ENCODE results near the gene DAPK1.

DNA sequence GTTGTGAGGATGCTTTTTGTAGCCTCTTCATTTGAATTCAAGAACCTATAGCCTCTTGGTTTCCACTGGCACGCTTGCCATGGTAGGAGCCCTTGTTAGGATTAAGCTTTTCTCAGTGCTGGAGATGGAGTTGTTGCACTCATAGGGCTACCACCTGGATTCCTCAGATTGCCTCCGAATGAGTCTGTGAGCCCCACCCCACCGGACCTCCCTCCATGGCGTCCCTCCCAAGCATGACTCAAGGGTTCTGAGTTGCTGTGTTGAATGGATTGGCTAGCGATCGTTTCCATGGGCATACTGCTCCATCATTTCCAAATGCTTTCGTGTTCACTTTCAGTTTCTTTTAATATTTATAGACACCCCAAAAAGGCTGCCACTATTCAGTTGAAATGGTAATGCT lies 69.9 kb downstream of the DAPK1 start:
- TF ChIP-seq, protein P1, sequence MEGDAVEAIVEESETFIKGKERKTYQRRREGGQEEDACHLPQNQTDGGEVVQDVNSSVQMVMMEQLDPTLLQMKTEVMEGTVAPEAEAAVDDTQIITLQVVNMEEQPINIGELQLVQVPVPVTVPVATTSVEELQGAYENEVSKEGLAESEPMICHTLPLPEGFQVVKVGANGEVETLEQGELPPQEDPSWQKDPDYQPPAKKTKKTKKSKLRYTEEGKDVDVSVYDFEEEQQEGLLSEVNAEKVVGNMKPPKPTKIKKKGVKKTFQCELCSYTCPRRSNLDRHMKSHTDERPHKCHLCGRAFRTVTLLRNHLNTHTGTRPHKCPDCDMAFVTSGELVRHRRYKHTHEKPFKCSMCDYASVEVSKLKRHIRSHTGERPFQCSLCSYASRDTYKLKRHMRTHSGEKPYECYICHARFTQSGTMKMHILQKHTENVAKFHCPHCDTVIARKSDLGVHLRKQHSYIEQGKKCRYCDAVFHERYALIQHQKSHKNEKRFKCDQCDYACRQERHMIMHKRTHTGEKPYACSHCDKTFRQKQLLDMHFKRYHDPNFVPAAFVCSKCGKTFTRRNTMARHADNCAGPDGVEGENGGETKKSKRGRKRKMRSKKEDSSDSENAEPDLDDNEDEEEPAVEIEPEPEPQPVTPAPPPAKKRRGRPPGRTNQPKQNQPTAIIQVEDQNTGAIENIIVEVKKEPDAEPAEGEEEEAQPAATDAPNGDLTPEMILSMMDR (IDR thresholded peaks at IDR 0.05; ENCODE audit: insufficient read depth, low read depth, low read length), result no peak
- no peak for TF ChIP-seq EZH2 (IDR thresholded peaks at IDR 0.05; ENCODE audit: insufficient read depth, low read length)
